Left lobe of liver (tissue), 2 donors: ENCODE results near the gene RPRD1B. TPM values are rescaled to one million over a fixed set of nuclear protein-coding genes. Genes with fewer than 3 reads are reported as not detected.

Experiments
- ATAC-seq: fragments of 200-7000 bp; cut with Tn5 transposase; one replicate; pipeline ENCODE4 v1.9.1; 2020; ENCODE audit warnings: mild to moderate bottlenecking, moderate library complexity
- DNase-seq: peaks from one replicate; pipeline ENCODE4 v3.0.0-alpha.2; 2020; ENCODE audit warnings: low spot score
- total RNA-seq: library from RNA; stranded (reverse); gene quantifications from one replicate; pipeline ENCODE4 v1.2.1, GENCODE V29; 2021
- donor health status: DM: no; HTN: no; CAD: no; lungs with moderate emphysema.
- donor health status: DM: no; HTN: yes; CAD: no.

The RPRD1B gene
- total RNA-seq, result 22.8 TPM

GRCh38 chr20:38033330-38034107 is at the start of gene RPRD1B, which contains the start of gene TTI1:
Gene RPRD1B (plus strand): TSS chr20:38033746. CDS start chr20:38033948, 202 bp downstream.
Gene TTI1 (minus strand): TSS chr20:38033456. CDS start chr20:38013816, 19,640 bp downstream.
- DNase-seq (peak; percentile 95), ATAC-seq (peak; percentile 91)

DNA sequence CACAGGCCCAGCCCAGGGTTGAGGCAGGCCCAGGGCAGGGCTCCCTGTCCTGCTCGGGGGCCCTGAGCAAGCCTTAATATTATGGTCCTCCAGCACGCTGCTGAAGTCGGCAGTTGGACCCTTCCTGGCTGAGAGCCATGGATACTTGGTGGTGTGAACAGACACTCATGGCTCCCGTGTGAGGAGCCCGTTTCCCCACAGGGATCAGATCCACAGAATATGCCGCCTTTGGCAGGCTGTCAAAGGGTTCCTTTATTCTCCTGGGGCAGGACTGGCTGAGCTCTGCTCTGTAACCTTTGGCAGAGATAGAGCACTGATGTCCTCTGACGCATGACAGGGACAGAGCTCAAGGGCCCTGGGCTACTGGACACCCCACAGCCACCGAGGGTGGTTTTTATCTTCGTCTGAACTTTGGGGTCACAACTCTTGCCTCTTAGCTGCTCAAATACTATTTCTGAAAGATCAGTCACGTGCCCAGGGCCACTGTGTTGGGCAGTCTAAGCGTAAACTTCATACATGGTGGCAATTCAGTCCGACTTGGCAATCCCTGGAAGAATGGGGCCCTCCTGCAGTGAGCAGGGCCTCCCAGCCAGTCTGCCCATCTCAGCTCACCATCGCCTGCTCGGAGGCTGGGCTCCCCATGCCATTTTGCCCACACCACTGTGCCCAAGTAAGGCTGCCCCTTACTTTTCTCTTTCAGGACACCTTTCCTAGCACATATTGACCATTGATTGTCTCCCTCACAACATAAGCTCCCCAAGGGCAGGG is 49.3 kb upstream of the RPRD1B start:
- ATAC-seq (peak; percentile 80), DNase-seq (peak; percentile 92)

DNA sequence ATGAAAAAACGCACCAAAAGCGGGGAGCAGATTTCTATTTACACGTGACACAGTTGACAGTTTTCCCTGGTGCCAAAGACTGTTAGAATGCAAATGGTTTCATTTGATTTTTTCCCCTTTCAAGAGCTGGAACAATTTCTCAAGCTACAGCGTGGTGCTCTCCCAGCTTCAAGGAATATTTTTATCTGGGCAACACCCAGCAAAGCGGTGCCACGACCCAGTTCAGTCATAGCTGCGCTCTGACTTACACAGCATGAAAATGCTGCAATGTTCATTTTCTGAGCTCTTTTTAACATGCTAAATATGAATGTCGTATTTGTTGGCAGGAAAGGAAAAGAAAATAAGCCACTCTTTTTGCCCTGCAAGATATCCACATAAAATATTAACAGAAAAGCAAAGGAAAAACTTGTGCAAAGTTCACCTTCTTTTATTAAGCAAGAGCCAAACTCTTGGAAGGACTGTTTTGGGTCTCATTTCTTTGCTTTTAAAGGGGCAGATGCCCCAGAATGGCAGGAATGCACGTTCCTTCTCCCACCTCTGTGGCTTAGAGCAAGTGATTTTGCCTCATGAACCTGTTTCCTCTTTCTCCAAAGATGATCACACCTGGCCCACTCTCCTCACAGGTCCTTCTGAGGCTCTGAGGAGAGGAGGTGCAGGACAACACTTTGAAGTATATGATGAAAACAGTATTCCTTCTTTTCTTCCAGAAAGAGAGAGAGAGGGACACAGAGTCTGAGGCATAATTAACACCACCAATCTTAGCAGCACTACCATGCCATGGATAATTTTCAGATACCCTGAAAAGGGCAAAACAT is 47.3 kb upstream of the RPRD1B start:
- DNase-seq (peak; percentile 52), ATAC-seq (peak; percentile 21)

DNA sequence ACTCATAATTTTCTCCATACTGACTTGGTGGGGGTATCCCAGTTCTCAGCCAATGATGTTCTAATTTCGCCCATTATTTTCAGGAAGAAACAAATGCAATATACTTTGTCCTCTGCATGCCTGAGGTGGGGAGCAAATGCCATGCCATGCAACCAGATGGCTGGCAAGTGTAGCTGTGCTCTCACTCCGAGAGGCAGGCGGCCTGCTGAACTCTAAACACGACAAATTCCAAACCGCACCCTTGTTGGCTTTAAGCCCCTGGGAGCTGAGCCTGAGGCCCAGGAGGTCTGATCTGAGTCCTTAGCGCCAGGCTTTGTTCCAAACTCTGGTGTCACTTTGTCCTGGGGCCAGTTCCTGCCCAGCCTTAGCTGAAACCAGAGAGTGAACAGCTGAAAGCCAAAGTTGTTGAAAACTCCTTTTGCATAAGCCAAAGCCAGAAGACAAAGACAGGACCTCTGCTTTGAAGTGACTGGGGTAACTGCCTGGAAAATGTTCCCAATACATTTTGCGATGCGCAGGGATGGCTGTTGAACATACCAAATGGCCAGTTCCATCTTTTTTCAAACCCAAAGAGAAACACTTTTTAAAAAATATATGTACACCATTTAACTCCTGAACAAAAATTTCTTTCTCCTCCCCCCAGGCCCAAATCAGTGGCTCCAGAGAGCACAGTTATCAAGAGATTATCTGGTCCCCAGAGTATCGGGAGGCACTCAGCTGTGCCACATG is 46.5 kb upstream of the RPRD1B start:
- peak; percentile 76 for ATAC-seq
- DNase-seq, result peak; percentile 98

DNA sequence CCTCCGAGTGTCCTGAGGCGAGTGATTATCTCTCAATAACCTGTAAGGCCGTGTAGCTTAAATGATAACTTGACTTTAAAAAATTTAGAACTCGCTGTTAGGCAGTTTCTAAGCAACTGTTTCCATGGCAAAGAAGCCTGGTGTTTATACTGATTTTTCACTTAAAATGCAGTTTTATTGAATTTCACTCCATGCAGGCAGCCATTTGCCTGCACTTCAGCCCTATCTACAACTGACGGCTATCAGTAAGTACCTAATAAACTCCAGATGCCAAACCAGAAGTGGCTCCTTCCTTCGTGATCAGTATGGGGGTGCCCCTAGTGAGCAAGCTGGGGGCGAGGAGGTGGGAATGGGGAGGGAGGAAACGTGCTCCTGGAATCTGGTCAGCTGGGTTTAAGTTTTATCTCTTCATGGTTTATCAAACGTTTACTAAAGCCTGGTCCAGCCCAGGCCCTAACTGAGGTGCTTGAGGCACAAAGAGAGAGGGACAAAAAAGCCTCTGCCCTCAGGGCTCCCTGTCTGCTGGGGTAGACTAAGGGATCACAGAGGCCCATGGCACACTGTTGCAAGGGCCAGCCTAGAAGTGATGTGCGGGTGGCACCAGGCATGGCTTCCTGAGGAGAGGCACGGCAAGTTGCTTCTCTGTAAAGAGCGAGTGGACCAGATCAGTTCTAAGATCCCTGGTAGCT is 45.8 kb upstream of the RPRD1B start:
- no peak for ATAC-seq
- DNase-seq, result no peak

DNA sequence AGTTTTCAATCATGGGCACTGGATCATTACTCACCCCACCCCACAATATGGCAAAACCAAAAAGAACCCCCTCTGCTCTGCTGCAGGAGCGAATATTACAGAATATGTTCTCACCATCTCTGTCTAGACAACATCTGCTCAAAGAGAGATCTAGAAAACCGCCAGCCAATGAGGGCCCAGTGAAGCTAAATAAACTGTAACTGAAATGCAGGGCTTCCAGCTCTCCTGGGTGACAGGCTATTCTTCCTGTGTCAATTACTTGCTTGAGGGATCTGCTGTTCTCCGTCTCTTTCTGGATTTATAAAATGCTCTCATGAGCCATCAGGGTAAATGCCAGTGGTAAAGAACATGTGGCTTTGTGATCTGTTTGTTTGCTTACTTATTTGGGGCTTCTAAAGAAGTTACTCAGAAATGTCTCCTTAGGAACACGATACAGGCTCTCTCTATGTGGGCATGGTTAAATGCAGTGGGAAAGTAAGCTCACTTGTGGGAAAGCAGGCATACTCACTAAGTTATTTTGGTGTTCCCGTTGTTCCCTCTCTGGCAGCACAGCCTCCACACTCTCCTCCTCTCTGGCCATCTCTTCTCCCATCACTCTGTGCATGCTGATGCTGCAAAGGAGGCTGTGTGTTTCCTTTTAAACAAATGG is 45.1 kb upstream of the RPRD1B start:
- ATAC-seq, result no peak

GRCh38 chr20:37989601-37990295 is 43.8 kb upstream of the RPRD1B start:
- ATAC-seq (no peak), DNase-seq (no peak)

More for the DNA sequence above, 45.1 kb upstream of the RPRD1B start:
- DNase-seq, result no peak

DNA sequence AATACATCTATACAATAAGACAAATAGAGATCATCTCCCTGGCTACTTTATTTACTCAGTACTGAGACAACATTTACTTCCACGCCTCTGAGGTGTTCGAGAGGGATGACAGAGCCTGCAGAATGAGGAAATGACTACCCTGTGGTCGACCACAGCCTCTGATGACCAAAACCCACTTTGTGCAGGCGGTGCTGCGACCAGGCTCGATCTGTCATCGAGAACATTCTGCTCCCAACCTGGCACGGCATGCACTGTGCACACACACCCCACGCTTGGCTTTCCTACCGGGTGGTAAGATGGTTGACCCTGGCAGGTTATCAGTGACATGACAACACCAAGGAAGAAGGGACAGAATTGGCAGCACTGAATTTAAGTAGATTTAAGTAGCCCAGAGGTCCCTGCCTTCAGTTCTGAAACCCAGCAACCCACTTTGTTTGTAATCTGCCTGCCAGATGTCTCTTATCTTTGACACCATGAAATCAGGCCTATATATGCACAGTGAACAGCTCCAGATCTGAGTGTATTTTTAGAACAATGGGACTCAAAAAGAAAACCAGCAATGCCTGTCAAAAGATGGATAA is 42.9 kb upstream of the RPRD1B start:
- peak; percentile 70 for DNase-seq
- peak; percentile 27 for ATAC-seq

DNA sequence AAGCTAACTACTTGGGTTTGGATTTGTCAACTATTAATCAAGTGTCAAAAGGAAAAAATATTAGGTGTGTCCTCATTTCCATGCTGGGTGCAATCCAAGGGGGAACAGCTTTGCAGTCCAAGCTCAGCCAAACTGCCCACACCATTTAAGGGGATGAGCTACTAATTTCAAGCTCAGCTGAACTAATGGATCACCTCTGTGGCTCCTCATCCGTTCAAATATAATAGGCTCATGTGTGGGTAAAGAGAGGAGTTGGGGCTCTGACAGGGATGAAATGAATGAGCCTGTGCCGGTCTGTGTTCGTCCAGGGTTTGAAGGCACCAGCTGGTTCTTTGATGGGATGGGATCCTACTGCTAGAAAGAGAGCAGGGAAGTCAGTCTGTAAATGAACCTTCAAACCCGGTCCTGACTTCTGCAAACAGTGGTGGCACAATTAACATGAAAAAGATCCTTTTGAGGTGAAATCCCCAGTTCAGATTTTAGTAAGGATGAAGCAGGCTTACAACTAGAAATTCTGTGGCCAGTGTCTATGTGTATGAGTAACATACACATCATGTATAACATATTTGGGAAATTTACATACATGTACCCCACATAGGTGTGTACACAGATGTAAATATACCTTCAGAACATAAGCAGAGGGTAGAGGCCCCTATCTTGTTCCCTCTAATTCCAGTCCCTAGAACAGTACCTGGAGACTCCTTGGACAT is 42.2 kb upstream of the RPRD1B start:
- no peak for DNase-seq

GRCh38 chr20:37991908-37992307 is 41.6 kb upstream of the RPRD1B start:
- ATAC-seq, result no peak

More for the DNA sequence above, 42.2 kb upstream of the RPRD1B start:
- ATAC-seq, result no peak

DNA sequence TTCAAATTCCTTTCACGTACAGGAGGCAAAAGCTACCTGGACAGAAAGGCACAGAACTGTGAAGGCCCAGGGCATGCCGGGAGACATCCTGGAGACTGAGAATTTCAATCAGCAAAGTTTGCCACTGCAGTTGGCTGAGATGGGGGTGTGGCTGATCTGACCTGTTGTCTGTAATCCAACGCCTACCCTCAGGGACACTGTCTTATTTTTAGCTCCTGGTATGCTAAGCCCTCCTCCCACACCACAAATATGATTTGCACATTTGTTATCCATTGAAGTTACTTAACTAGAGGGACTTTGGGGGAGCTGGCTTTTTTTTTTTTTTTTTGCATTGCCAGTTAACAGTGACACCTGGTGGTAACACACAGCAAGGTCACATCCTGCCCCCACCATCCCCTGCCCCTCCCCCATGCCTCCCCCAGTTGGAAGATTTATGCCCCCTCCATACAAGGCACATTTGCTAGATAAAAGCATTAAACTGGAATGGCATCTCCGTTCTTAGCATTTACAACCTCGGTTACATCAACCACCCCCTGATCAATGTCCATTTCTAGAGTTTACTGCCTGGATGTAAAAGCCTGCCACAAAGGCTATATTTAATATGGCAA is 40.6 kb upstream of the RPRD1B start:
- DNase-seq (no peak), ATAC-seq (peak; percentile 81)

More at GRCh38 chr20:37991908-37992307, 41.6 kb upstream of the RPRD1B start:
- no peak for DNase-seq

DNA sequence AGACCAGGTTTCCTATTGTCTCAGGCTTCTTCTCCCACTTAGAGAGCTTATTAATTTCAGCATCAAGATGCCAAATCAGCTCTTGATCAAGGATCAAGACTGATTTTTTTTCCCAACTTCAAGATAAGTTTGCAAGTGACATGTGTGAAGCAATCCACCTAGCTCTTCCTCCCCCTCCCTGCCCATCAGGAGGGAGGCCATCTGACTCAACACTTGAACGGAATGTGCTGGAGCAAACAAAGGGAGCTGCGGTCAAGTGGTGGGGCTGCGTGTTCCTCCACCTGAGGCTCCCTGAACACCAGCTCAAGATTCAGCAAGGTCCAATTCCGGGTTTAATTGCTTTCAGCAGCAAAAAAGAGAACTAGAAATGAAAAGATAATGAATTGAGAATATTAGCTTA is 39.0 kb upstream of the RPRD1B start:
- DNase-seq, result no peak
- no peak for ATAC-seq

DNA sequence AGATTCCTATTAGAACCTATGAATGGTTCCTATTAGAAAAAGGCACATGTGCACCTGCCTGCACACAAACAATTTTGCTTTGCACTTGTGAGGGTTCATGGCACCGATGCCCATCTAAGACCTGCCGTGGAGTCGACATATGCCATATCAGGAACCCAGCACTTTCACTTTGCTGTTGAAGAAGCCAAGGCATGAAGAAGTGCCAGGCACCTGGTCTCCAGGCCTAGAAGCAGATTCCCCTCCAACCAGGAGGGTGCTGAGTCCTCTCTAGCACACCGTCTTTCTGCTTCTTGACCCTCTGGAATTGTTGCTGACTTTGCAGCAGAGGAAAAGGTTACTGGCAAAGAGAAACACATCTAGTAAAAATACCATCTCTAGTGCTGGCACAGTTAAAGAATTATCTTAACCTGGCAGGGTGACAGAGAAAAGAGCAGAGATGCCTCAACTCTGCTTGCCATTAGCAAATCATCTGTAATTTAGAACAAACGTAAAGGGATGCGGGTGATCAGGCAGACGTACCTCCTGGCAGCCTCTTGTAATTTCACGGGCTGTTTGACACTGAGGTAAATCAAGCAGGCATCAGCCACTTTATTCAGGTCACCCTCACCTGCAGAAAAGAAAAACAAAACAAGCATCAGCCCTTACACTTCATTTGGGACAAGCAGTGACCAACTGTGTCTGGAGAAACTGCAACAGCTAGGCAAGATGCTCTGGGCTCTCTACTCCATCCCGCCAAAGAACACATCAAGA is 37.5 kb upstream of the RPRD1B start:
- no peak for DNase-seq
- ATAC-seq, result no peak

- ATAC-seq (no peak), DNase-seq (no peak)
These were observed 36.0 kb upstream of the RPRD1B start for GRCh38 chr20:37997516-37997915.

DNA sequence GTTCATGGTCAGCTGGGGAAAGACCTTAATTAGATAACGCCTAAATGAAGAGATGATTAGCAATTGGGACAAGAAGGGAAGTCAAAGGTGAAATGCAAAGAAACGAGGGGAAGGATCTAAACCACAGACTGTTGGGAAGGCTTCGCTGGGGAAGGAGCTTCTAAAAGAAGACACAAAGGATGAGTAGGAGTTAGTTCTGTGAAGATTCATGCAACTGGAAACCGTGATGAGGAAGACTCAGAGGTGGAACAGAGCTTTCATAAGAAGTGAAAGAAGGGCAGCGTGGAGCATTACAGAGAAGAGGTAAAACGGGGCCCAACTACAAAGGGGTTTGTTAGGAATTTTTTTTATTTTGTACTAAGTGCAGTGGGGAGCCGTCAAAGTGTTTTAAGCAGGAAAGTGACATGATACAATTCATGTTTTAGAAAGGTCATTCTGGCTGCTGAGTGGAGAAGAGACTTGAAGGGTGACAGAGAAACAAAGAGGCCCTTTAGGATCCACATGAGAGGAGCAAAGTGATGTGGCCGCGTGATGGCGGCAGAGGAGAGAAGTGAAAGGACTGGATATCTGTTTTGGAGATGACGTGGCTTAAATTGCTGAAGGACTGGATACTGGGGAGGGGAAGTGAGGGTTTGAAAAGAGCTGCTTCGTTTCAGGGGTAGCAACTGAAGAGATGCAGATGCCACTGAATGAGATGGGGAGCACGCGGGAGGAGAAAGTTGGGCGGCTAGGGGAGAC is 33.9 kb upstream of the RPRD1B start:
- DNase-seq (no peak), ATAC-seq (no peak)

- DNase-seq (no peak), ATAC-seq (no peak)
These were observed 33.3 kb upstream of the RPRD1B start for GRCh38 chr20:38000293-38000692.
